OCI-LY3 (cell line): Measurements from ENCODE around the gene USP22.

Experiments used
- EZH2phosphoT487 ChIP-seq: fragments of 200-600 bp; shearing (Covaris generic); IDR thresholded peaks from 2 replicates; pipeline ENCODE4 v1.6.1; 2018; ENCODE audit warnings: antibody characterized with exemption, mixed run types, low read depth
- TF ChIP-seq, protein P1 (sequence below): fragments of 200-600, 300-600 bp; sonication (generic); IDR thresholded peaks from 2 replicates; pipeline ENCODE4 v1.5.1; 2014; ENCODE audit warnings: antibody characterized with exemption, low read length, low read depth

DNA sequence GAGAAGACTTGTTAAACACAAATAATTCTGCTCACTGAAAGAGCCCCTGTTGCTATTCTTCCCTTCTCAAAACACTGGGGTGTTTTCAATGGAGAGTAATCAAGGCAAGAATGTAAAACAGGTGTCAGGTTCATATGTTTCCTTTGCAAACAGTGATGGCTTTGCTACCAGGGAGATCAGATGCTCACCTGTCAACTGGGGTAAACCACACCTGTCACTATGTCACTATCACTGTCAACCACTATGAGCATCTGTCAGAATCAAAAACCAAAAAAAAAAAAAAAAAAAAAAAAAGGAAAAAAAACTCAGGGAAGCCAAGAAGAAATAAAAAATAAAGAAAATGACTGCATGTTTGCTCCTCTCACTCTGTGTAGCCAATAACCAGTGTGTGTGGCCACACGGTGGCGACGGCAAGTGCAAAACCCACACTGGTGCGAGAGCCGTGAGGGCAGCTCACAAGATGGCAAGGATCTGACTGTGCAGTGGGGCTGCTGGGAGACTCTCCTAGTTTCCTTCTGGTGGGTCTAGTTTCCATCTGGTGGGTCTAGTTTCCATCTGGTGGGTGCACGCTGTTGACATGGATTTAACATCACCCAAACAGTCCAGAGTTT lies 22.7 kb downstream of the USP22 start:
- TF ChIP-seq EZH2phosphoT487: no peak
- TF ChIP-seq, protein P1, sequence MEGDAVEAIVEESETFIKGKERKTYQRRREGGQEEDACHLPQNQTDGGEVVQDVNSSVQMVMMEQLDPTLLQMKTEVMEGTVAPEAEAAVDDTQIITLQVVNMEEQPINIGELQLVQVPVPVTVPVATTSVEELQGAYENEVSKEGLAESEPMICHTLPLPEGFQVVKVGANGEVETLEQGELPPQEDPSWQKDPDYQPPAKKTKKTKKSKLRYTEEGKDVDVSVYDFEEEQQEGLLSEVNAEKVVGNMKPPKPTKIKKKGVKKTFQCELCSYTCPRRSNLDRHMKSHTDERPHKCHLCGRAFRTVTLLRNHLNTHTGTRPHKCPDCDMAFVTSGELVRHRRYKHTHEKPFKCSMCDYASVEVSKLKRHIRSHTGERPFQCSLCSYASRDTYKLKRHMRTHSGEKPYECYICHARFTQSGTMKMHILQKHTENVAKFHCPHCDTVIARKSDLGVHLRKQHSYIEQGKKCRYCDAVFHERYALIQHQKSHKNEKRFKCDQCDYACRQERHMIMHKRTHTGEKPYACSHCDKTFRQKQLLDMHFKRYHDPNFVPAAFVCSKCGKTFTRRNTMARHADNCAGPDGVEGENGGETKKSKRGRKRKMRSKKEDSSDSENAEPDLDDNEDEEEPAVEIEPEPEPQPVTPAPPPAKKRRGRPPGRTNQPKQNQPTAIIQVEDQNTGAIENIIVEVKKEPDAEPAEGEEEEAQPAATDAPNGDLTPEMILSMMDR: peak; percentile 8; the same call in 1 of the 2 replicates
